ENCODE data around the gene EPOP. TPM values are rescaled to one million over a fixed set of nuclear protein-coding genes. Genes with fewer than 3 reads are reported as not detected.
A peak's percentile ranks its signal among the peaks of the same experiment; 100 is the strongest.

Gene EPOP
- total RNA-seq, 4 donors from 2014 or later: 0.29 to 1.2 (median 0.75) TPM; not detected in 1

GRCh38 chr17:38677819-38678218 is 3.1 kb upstream of the EPOP start:
- Histone ChIP-seq H3K27me3 (peaks cover 25 to 30% (median 28%) of the 10 kb centered on the region in 3 donors), H3K4me1 (peaks cover 0 to 4% of the 10 kb centered on the region in 2 donors), H3K4me3 (no peak overlapping the region), H3K27ac (no peak overlapping the region), H3K9me3 (no peaks in the 10 kb centered on the region), H3K36me3 (no peaks in the 10 kb centered on the region)
- DNase-seq (no peak), ATAC-seq (no peak)
- intact Hi-C loops (cut with DNase I; ENCODE audit: low total_unique reads) (loop anchor here (1.0 to 10.0 kb wide), 4 partner anchors 27 to 253 kb away; partner anchors contain the start of genes ARHGAP23, MLLT6 and PSMB3), in situ Hi-C loops (cut with MboI; ENCODE audit: low sequenced_read_pairs in 4 of 4) (loop anchor here (5.0 kb wide), 2 partner anchors 54 to 59 kb away; partner anchors contain the start of gene CISD3 (in 3 of the 4))
- no peak for TF ChIP-seq POLR2A (IDR thresholded peaks at IDR 0.05)
- no peak for TF ChIP-seq CTCF (IDR thresholded peaks at IDR 0.05 in 4 of 5, conservative IDR thresholded peaks at IDR 0.05 in 1 of 5)

DNA sequence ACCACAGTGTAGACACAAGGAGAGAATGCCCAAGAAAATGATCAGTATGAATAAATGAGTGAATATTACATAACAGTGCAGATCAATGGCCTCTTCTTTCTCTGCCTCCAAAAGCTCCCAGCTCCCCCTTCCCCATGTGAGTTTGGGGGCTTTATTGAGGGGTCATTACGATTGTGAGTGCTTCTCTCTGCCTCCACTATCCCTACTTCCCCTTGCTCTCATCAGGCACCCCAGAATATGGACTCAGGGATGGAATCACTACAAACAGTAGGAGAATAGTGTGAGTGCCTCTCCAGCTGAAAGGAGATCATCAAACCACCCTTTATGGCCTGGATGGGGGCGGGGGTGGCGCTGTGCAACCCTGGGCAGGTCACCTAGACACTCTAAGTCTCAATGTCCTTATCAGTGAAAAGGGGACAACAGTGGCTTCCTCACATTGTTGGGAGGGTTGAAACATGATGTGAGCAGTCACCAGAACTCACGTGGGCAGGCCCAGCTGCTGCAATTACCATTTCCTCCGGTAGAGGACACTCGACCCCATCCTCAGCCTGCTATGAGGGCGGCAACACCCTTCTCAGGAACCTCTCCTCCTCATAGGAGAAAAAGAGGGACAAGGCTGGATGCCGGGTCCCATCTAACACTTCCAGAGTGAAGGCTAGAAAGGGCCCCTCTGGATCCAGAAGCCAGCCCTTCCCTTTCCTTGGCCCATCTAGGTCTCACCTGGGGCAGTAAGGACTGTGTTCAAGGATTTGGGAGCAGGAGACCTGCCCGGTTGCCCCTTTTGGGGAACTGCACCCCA is 2.1 kb upstream of the EPOP start:
- H3K27ac ChIP-seq: no peak overlapping the region
- H3K36me3 ChIP-seq: no peaks in the 10 kb centered on the region
- H3K4me3 ChIP-seq: no peak overlapping the region
- peak; percentile 67 to 78 for DNase-seq
- peaks cover 0 to 4% of the 10 kb centered on the region in 2 donors for H3K4me1 ChIP-seq
- intact Hi-C loops (cut with DNase I; ENCODE audit: low total_unique reads) (loop anchor here (1.0 to 10.0 kb wide), 4 partner anchors 28 to 252 kb away; partner anchors contain the start of genes ARHGAP23, MLLT6 and PSMB3), in situ Hi-C loops (cut with MboI; ENCODE audit: low sequenced_read_pairs in 4 of 4) (loop anchor here (5.0 kb wide), 2 partner anchors 55 to 60 kb away; partner anchors contain the start of gene CISD3 (in 3 of the 4))
- peak; percentile 83 to 91 for ATAC-seq
- no peak for TF ChIP-seq POLR2A (IDR thresholded peaks at IDR 0.05)
- TF ChIP-seq CTCF (IDR thresholded peaks at IDR 0.05 in 4 of 5, conservative IDR thresholded peaks at IDR 0.05 in 1 of 5): peak; percentile 93 to 96 (median 95)
- no peaks in the 10 kb centered on the region for H3K9me3 ChIP-seq
- peaks cover 34 to 37% (median 37%) of the 10 kb centered on the region in 3 donors for H3K27me3 ChIP-seq

DNA sequence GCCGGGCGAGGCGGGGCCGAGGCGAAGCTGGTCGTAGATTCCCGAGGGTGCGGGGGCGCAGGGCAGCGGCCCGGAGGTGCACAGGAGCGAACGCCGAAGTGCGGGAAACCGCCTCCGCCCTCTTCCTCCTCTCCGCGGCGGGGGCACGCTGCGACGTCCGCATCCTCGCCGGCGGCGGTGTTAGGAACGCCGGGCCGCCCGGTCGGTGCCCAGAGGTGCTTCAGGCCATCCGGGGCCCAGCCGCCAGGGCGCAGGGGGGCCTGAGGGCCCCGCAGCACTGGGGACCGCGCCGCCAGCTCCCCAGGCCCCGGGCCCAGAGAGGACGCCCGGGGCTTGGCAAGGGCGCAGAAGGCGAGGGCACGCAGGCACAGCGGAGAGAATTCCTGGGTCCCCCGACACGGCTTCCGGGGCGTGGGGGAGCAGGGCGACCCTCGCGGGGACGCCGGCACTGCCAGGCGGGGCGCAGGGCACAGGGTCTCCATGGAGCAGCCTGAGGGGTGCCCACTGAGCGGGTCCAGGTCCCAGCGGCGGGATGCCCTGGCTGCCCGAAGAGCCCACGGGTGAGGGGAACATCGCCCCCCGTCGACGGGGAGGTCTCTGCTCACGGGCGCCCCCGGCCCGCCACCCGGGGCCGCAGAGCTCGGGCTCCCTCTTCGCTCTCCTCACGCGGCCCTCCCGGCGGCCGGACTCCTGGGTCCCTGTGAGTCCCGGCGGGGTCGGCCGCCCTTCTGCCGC is 576 bp downstream of the EPOP start:
- intact Hi-C loops (cut with DNase I; ENCODE audit: low total_unique reads): loop anchor here (10.0 kb wide), 1 partner anchor 249 kb away; the partner anchor contains the start of gene ARHGAP23
- in situ Hi-C loops (cut with MboI; ENCODE audit: low sequenced_read_pairs in 4 of 4): loop anchor here in 1 of 4 donors (25.0 kb wide), 1 partner anchor 187 kb away; no protein-coding TSS in a partner anchor
- Histone ChIP-seq H3K36me3 (no peaks in the 10 kb centered on the region), H3K27ac (no peak overlapping the region), H3K9me3 (no peaks in the 10 kb centered on the region), H3K27me3 (peaks cover 39 to 63% (median 62%) of the 10 kb centered on the region in 3 donors), H3K4me3 (peak overlapping the region; percentile 56 to 71 (median 66)), H3K4me1 (peaks cover 0 to 4% of the 10 kb centered on the region in 2 donors)
- ATAC-seq (no peak), DNase-seq (no peak)
- TF ChIP-seq CTCF (IDR thresholded peaks at IDR 0.05 in 4 of 5, conservative IDR thresholded peaks at IDR 0.05 in 1 of 5): peak in 1 of 5 experiments; percentile 15
- no peak for TF ChIP-seq POLR2A (IDR thresholded peaks at IDR 0.05)

- TF ChIP-seq POLR2A (IDR thresholded peaks at IDR 0.05) (no peak), CTCF (IDR thresholded peaks at IDR 0.05 in 4 of 5, conservative IDR thresholded peaks at IDR 0.05 in 1 of 5) (peak in 1 of 5 experiments; percentile 11)
- peaks cover 0 to 4% of the 10 kb centered on the region in 2 donors for H3K4me1 ChIP-seq
- intact Hi-C loops (cut with DNase I; ENCODE audit: low total_unique reads): loop anchor here (10.0 kb wide), 1 partner anchor 249 kb away; the partner anchor contains the start of gene ARHGAP23
- H3K9me3 ChIP-seq: no peaks in the 10 kb centered on the region
- no peaks in the 10 kb centered on the region for H3K36me3 ChIP-seq
- in situ Hi-C loops (cut with MboI; ENCODE audit: low sequenced_read_pairs in 4 of 4): loop anchor here in 1 of 4 donors (25.0 kb wide), 1 partner anchor 186 kb away; no protein-coding TSS in a partner anchor
- DNase-seq: no peak
- H3K27me3 ChIP-seq: peaks cover 42 to 65% (median 62%) of the 10 kb centered on the region in 3 donors
- H3K4me3 ChIP-seq: peak overlapping the region; percentile 56 to 71 (median 66)
- ATAC-seq: no peak
- no peak overlapping the region for H3K27ac ChIP-seq
Measured at GRCh38 chr17:38673707-38674013, 1.1 kb downstream of the EPOP start.

All from gastrocnemius medialis (tissue), 4 donors.